K562 (cell line): ENCODE measurements around the gene TMEM200A. TPM values are rescaled to one million over a fixed set of nuclear protein-coding genes. Genes with fewer than 3 reads are reported as not detected.

ENCODE experiments used
- ATAC-seq: fragments of 200-7000 bp; cut with Tn5 transposase; 3 replicates; pipeline ENCODE4 v1.9.1; 2020; ENCODE audit warnings: moderate library complexity
- BruUV-seq: library from RNA; stranded (reverse); fragments of 400-500 nt; replicated peaks from 2 replicates; lab custom pipeline; 2021; lab: Mats Ljungman, UMichigan
- CTCF ChIA-PET: fragments of 300-600 bp; formaldehyde crosslinking; extraction: SDS; loops from one replicate; lab custom pipeline; 2021; ENCODE audit warnings: low intra/inter-chr PET ratio; lab: Yijun Ruan, JAX
- POLR2A ChIA-PET: fragments of 300-600, 350-650 bp; sonication (Branson Sonifier 250); formaldehyde crosslinking; extraction: SDS; loops from one replicate; lab custom pipeline; 2021; ENCODE audit warnings: antibody characterized with exemption, inconsistent platforms; lab: Yijun Ruan, JAX
- DNase-seq, 4 experiments: peaks; one replicate each; pipeline versions ENCODE4 v3.0.0 to v3.0.0-alpha.2; 2011 to 2018; ENCODE audit warnings: low spot score in 3 of 4, mixed read lengths in 3 of 4; ENCODE audit errors: extremely low read depth in 1 of 4
- FAIRE-seq: peaks from 2 replicates; lab custom pipeline; 2011; peaks lifted over from hg19 to GRCh38; lab: Jason Lieb, UNC
- H2AFZ ChIP-seq: 2 replicates; pipeline ENCODE4 v1.6.0; 2011; ENCODE audit warnings: low read depth, low read length, control low read depth, inconsistent platforms
- H3K27ac ChIP-seq: fragments of 200-600 bp; 3 replicates; pipeline ENCODE4 v1.8.0; 2011; ENCODE audit warnings: low read depth, mild to moderate bottlenecking, control low read depth, inconsistent platforms, low read length, moderate library complexity, mixed read lengths; ENCODE audit errors: extremely low read depth
- H3K27me3 ChIP-seq, 2 experiments: fragments of 300-600 bp in 1 of 2; 2 replicates in 1 of 2; 3 replicates in 1 of 2; pipeline versions ENCODE4 v1.6.0 to v1.8.0; 2011; ENCODE audit warnings: inconsistent platforms in 2 of 2, low read length in 2 of 2, mild to moderate bottlenecking in 1 of 2, mixed read lengths in 1 of 2, moderate library complexity in 1 of 2; ENCODE audit not compliant: control insufficient read depth in 2 of 2, insufficient read depth in 2 of 2
- H3K36me3 ChIP-seq: fragments of 300-600 bp; 3 replicates; pipeline ENCODE4 v1.8.0; 2011; ENCODE audit warnings: mild to moderate bottlenecking, low read length, inconsistent platforms; ENCODE audit not compliant: control insufficient read depth, insufficient read depth
- H3K4me1 ChIP-seq, 2 experiments: fragments of 200-600 bp in 1 of 2; replicated peaks in 1 of 2; 2 replicates in 1 of 2; 3 replicates in 1 of 2; pipeline versions ENCODE4 v1.5.1 to v1.8.0; 2011; ENCODE audit warnings: inconsistent platforms in 2 of 2, low read length in 2 of 2, mild to moderate bottlenecking in 1 of 2, mixed read lengths in 1 of 2, moderate library complexity in 1 of 2; ENCODE audit not compliant: control insufficient read depth in 2 of 2, insufficient read depth in 2 of 2
- H3K4me2 ChIP-seq: 2 replicates; pipeline ENCODE4 v1.6.1; 2011; ENCODE audit warnings: low read length, control low read depth, inconsistent platforms, mixed read lengths; ENCODE audit not compliant: insufficient read depth
- H3K4me3 ChIP-seq: fragments of 200-600 bp; sonication (generic), shearing (Covaris generic); 2 replicates; pipeline ENCODE4 v1.5.1; 2016; ENCODE audit warnings: control low read depth, inconsistent platforms
- H3K79me2 ChIP-seq: fragments of 200-600 bp; 3 replicates; pipeline ENCODE4 v1.8.0; 2011; ENCODE audit warnings: low read length, inconsistent platforms; ENCODE audit not compliant: control insufficient read depth, insufficient read depth
- H3K9ac ChIP-seq, 2 experiments: 2 replicates each; pipeline versions ENCODE4 v1.6.0 to v1.6.1; 2011; ENCODE audit warnings: low read depth in 2 of 2, low read length in 2 of 2, control low read depth in 1 of 2, inconsistent platforms in 1 of 2, mild to moderate bottlenecking in 1 of 2, mixed read lengths in 1 of 2; ENCODE audit not compliant: insufficient read depth in 1 of 2
- H3K9me1 ChIP-seq: one replicate; pipeline ENCODE4 v1.6.0; 2011; ENCODE audit warnings: inconsistent platforms, mild to moderate bottlenecking, low read length, moderate library complexity; ENCODE audit not compliant: control insufficient read depth, insufficient read depth
- H3K9me3 ChIP-seq: replicated peaks from 2 replicates; pipeline ENCODE4 v1.5.1; 2011; ENCODE audit warnings: low read depth, low read length, inconsistent platforms; ENCODE audit not compliant: control insufficient read depth, insufficient read depth
- H4K20me1 ChIP-seq: replicated peaks from 2 replicates; pipeline ENCODE4 v1.6.1; 2011; ENCODE audit warnings: low read length, inconsistent platforms, mixed read lengths; ENCODE audit not compliant: control insufficient read depth, insufficient read depth
- HLTF ChIP-seq: fragments of 450-650 bp; IDR thresholded peaks from 2 replicates; pipeline ENCODE4 v1.6.1; 2016
- NR1H2 ChIP-seq: sonication (generic); formaldehyde crosslinking; IDR thresholded peaks from 2 replicates; pipeline ENCODE4 v1.4.0; 2020; ENCODE audit warnings: mild to moderate bottlenecking, missing genetic modification reagents
- RHOXF2B ChIP-seq: fragments of 250-450 bp; sonication (Bioruptor Pico); conservative IDR thresholded peaks from 2 replicates; pipeline ENCODE4 v1.5.1; 2021
- SAFB ChIP-seq: fragments of 200-400 bp; formaldehyde crosslinking; IDR thresholded peaks from 2 replicates; pipeline ENCODE4 v1.6.1; 2017; ENCODE audit warnings: low read depth, low read length, borderline replicate concordance
- WGBS: fragments of 100-300 bp; shearing (Covaris generic); methylation state at CpG from one replicate; pipeline ENCODE4 v1.1.6; 2016; ENCODE audit warnings: low coverage, mixed read lengths; ENCODE audit not compliant: insufficient coverage; ENCODE audit errors: missing lambda C conversion rate; 5-methylcytosine and 5-hydroxymethylcytosine counted together
- in situ Hi-C: fragments of 300-500 bp; cut with MboI; formaldehyde crosslinking; loops from 4 replicates; pipeline ENCODE4 v1.15.0; 2018; ENCODE audit warnings: inconsistent platforms, mixed read lengths
- intact Hi-C: fragments of 100-400 bp; cut with micrococcal nuclease; formaldehyde crosslinking; loops from 2 replicates; pipeline ENCODE4 v1.14.2; 2022
- polyA plus RNA-seq, 8 experiments: library from polyadenylated mRNA; depleted of rRNA in 4 of 8; stranded (reverse) in 5 of 8; unstranded in 3 of 8; fragments of >200 nt; fragmentation: Nextera tagmentation in 2 of 8; fragmentation: Illumina TruSeq in 1 of 8; extraction: Ambion mirVana in 2 of 8; extraction: Trizol in 1 of 8; gene quantifications; 2 replicates each; pipeline versions ENCODE4 v1.2.1 to v1.2.3, GENCODE V29; 2011 to 2014; ENCODE audit warnings: inconsistent platforms in 1 of 8, missing spikeins in 1 of 8
- total RNA-seq, 7 experiments: library from RNA; depleted of rRNA in 6 of 7; stranded (reverse); fragments of >200 nt in 6 of 7; fragmentation: Illumina TruSeq in 2 of 7; extraction: Trizol in 2 of 7; gene quantifications; 2 replicates each; pipeline versions ENCODE4 v1.2.1 to v1.2.3, GENCODE V29; 2011 to 2021; ENCODE audit warnings: low replicate concordance in 1 of 7
- TF ChIP-seq, protein P1 (sequence below): sonication (generic); formaldehyde crosslinking; IDR thresholded peaks from 2 replicates; pipeline ENCODE4 v1.8.0; 2022; ENCODE audit warnings: mild to moderate bottlenecking, low read depth, missing genetic modification reagents
- TF ChIP-seq, protein P2 (sequence below): sonication (generic); formaldehyde crosslinking; IDR thresholded peaks from 2 replicates; pipeline ENCODE4 v1.8.1; 2023; ENCODE audit warnings: mild to moderate bottlenecking, missing genetic modification reagents

TMEM200A gene
- total and polyA plus RNA-seq, 9 of the 15 experiments (the other 6 are each of a cell fraction or from before 2014, with no cell fraction given), result 0.04 TPM; not detected in 8

DNA sequence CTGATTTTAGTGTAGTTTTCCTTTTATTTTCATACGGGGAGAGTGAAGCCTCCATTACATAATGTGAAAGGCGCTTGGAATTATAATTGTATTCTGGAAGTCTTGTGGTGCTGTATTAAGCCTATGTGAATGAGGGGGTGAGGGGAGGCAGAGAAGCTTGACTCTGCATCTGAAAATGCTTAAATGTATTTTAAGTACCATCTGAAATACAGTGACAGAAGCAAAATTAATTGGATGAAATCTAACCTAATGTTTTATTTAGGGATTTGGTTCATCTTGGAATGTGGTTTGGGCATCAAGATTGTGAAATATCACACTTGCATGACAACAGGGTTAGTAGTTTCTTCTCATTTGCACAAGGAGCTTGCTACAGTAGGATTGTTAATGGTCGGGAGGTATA lies 41.2 kb downstream of the TMEM200A start:
- CTCF ChIA-PET, result no interaction called here
- Histone ChIP-seq H3K36me3 (no peaks in the 10 kb centered on the region), H3K4me3 (no peak overlapping the region), H3K4me2 (no peak overlapping the region), H3K9me3 (no peaks in the 10 kb centered on the region), H2AFZ (no peak overlapping the region), H4K20me1 (no peaks in the 10 kb centered on the region), H3K9me1 (no peaks in the 10 kb centered on the region), H3K79me2 (no peaks in the 10 kb centered on the region), H3K27me3 (no peaks in the 10 kb centered on the region; a peak in 1 of 5 replicates), H3K4me1 (no peaks in the 10 kb centered on the region), H3K27ac (no peak overlapping the region), H3K9ac (no peak overlapping the region)
- FAIRE-seq (no peak), DNase-seq (no peak), ATAC-seq (no peak)
- intact Hi-C loops (no loop called here), in situ Hi-C loops (no loop called here)
- no TSS peak for BruUV-seq
- TF ChIP-seq SAFB (no peak), HLTF (no peak), RHOXF2B (CRISPR knock-in tag) (no peak), NR1H2 (CRISPR knock-in tag) (no peak)
- TF ChIP-seq, protein P1, sequence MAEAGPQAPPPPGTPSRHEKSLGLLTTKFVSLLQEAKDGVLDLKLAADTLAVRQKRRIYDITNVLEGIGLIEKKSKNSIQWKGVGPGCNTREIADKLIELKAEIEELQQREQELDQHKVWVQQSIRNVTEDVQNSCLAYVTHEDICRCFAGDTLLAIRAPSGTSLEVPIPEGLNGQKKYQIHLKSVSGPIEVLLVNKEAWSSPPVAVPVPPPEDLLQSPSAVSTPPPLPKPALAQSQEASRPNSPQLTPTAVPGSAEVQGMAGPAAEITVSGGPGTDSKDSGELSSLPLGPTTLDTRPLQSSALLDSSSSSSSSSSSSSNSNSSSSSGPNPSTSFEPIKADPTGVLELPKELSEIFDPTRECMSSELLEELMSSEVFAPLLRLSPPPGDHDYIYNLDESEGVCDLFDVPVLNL, result no peak
- TF ChIP-seq, protein P2, sequence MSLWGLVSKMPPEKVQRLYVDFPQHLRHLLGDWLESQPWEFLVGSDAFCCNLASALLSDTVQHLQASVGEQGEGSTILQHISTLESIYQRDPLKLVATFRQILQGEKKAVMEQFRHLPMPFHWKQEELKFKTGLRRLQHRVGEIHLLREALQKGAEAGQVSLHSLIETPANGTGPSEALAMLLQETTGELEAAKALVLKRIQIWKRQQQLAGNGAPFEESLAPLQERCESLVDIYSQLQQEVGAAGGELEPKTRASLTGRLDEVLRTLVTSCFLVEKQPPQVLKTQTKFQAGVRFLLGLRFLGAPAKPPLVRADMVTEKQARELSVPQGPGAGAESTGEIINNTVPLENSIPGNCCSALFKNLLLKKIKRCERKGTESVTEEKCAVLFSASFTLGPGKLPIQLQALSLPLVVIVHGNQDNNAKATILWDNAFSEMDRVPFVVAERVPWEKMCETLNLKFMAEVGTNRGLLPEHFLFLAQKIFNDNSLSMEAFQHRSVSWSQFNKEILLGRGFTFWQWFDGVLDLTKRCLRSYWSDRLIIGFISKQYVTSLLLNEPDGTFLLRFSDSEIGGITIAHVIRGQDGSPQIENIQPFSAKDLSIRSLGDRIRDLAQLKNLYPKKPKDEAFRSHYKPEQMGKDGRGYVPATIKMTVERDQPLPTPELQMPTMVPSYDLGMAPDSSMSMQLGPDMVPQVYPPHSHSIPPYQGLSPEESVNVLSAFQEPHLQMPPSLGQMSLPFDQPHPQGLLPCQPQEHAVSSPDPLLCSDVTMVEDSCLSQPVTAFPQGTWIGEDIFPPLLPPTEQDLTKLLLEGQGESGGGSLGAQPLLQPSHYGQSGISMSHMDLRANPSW (CRISPR knock-in tag), result no peak
- 0% methylated on average over 3 of the region's 3 CpGs for WGBS
- POLR2A ChIA-PET, result no interaction called here
